Activated effector memory CD4-positive, alpha-beta T cell treated with anti-CD3 and anti-CD28 coated beads, Interleukin-2, amount 50 U/mL, for 16 hours (primary cell): ENCODE measurements around the gene EPDR1.

Experiments
- DNase-seq: peaks from one replicate; pipeline ENCODE4 v3.0.0-alpha.2; 2020

Gene EPDR1

GRCh38 chr7:37982423-37982822 lies 62.0 kb downstream of the EPDR1 start:
- DNase-seq = no peak

- no peak for DNase-seq
These were observed 64.4 kb downstream of the EPDR1 start for GRCh38 chr7:37984750-37985390.

- DNase-seq = no peak
These were observed 66.5 kb downstream of the EPDR1 start for GRCh38 chr7:37986908-37987330.

- no peak for DNase-seq
These were observed 67.3 kb downstream of the EPDR1 start for GRCh38 chr7:37987732-37988131.

- DNase-seq = no peak
These were observed 68.5 kb downstream of the EPDR1 start for GRCh38 chr7:37988721-37989650.

- DNase-seq = no peak
These were observed 69.9 kb downstream of the EPDR1 start for GRCh38 chr7:37990337-37990736.

- no peak for DNase-seq
These were observed 72.6 kb downstream of the EPDR1 start for GRCh38 chr7:37993060-37993501.

GRCh38 chr7:37999673-38000072 lies 79.2 kb downstream of the EPDR1 start:
- DNase-seq = no peak

GRCh38 chr7:38000272-38000671 lies 79.8 kb downstream of the EPDR1 start:
- no peak for DNase-seq
